GM12878 (cell line): Measurements from ENCODE around the gene NCDN. TPM values are rescaled to one million over a fixed set of nuclear protein-coding genes. Genes with fewer than 3 reads are reported as not detected.

Experiments
- ATAC-seq: fragments of 200-7000 bp; cut with Tn5 transposase; 3 replicates; pipeline ENCODE4 v1.9.1; 2020; ENCODE audit warnings: mild to moderate bottlenecking, moderate library complexity
- BruUV-seq: library from RNA; stranded (reverse); fragments of 400-500 nt; replicated peaks from 2 replicates; lab custom pipeline; 2021; lab: Mats Ljungman, UMichigan
- CTCF ChIA-PET: fragments of 300-600 bp; sonication (Branson Sonifier 250); formaldehyde crosslinking; extraction: SDS; loops from one replicate; lab custom pipeline; 2021; ENCODE audit warnings: inconsistent platforms; lab: Yijun Ruan, JAX
- POLR2A ChIA-PET: fragments of 350-600 bp; formaldehyde crosslinking; extraction: SDS; loops from one replicate; lab custom pipeline; 2021; ENCODE audit warnings: inconsistent platforms; lab: Charles Lee
- RAD21 ChIA-PET: fragments of 300-600 bp; sonication (Branson Sonifier 250); formaldehyde crosslinking; loops from one replicate; lab custom pipeline; 2023; ENCODE audit warnings: antibody characterized with exemption; ENCODE audit not compliant: unreplicated experiment; lab: Charles Lee
- SMC1A ChIA-PET: fragments of 300-600 bp; sonication (Branson Sonifier 250); formaldehyde crosslinking; loops from one replicate; lab custom pipeline; 2023; ENCODE audit not compliant: unreplicated experiment, uncharacterized antibody; lab: Charles Lee
- DNase-seq: peaks from one replicate; pipeline ENCODE4 v3.0.0-alpha.2; 2011; ENCODE audit warnings: low read depth, low spot score
- FAIRE-seq: peaks from 3 replicates; lab custom pipeline; 2011; peaks lifted over from hg19 to GRCh38; lab: Jason Lieb, UNC
- H2AFZ ChIP-seq: 2 replicates; pipeline ENCODE4 v1.6.0; 2011; ENCODE audit warnings: low read depth, low read length, control low read depth; ENCODE audit not compliant: control insufficient read depth
- H3K27ac ChIP-seq: 2 replicates; pipeline ENCODE4 v1.5.1; 2011; ENCODE audit warnings: control low read depth; ENCODE audit not compliant: control insufficient read depth, insufficient read depth
- H3K27me3 ChIP-seq, 2 experiments: replicated peaks in 1 of 2; 2 replicates each; pipeline versions ENCODE4 v1.6.0 to v1.6.1; 2011; ENCODE audit warnings: low read length in 1 of 2; ENCODE audit not compliant: control insufficient read depth in 2 of 2, insufficient read depth in 2 of 2
- H3K36me3 ChIP-seq, 2 experiments: 2 replicates each; pipeline ENCODE4 v1.5.1; 2011; ENCODE audit warnings: low read length in 1 of 2; ENCODE audit not compliant: control insufficient read depth in 2 of 2, insufficient read depth in 2 of 2
- H3K4me1 ChIP-seq: 2 replicates; pipeline ENCODE4 v1.6.1; 2011; ENCODE audit warnings: mild to moderate bottlenecking, low read length, moderate library complexity, mixed read lengths; ENCODE audit not compliant: control insufficient read depth, insufficient read depth
- H3K4me2 ChIP-seq: 2 replicates; pipeline ENCODE4 v1.6.0; 2011; ENCODE audit warnings: control low read depth; ENCODE audit not compliant: control insufficient read depth, insufficient read depth
- H3K4me3 ChIP-seq: fragments of 200-600 bp; sonication (generic); 2 replicates; pipeline ENCODE4 v1.5.1; 2016
- H3K79me2 ChIP-seq: 2 replicates; pipeline ENCODE4 v1.6.0; 2011; ENCODE audit warnings: low read length; ENCODE audit not compliant: control insufficient read depth, insufficient read depth
- H3K9ac ChIP-seq: 2 replicates; pipeline ENCODE4 v1.8.0; 2011; ENCODE audit warnings: low read length, control low read depth, mixed read lengths; ENCODE audit not compliant: control insufficient read depth, insufficient read depth
- H3K9me3 ChIP-seq: replicated peaks from 3 replicates; pipeline ENCODE4 v1.5.1; 2011; ENCODE audit warnings: mild to moderate bottlenecking, low read length; ENCODE audit not compliant: control insufficient read depth, insufficient read depth
- H4K20me1 ChIP-seq: 2 replicates; pipeline ENCODE4 v1.6.0; 2011; ENCODE audit not compliant: control insufficient read depth, insufficient read depth
- CREM ChIP-seq: IDR thresholded peaks from 2 replicates; pipeline ENCODE4 v1.6.1; 2014; ENCODE audit warnings: antibody characterized with exemption, low read depth
- EED ChIP-seq: sonication (generic); IDR thresholded peaks from 2 replicates; pipeline ENCODE4 v1.6.1; 2016; ENCODE audit warnings: antibody characterized with exemption, low read depth
- MEF2A ChIP-seq: IDR thresholded peaks from 2 replicates; pipeline ENCODE4 v1.6.1; 2011; ENCODE audit warnings: low read depth, mild to moderate bottlenecking, low read length, moderate library complexity; ENCODE audit not compliant: insufficient read depth
- MXI1 ChIP-seq: fragments of 150-350 bp; IDR thresholded peaks from 2 replicates; pipeline ENCODE4 v1.6.1; 2011; ENCODE audit warnings: low read depth, mild to moderate bottlenecking, inconsistent platforms, low read length, improper control_type of control experiment
- NR2F1 ChIP-seq: fragments of 450-650 bp; conservative IDR thresholded peaks from 2 replicates; pipeline ENCODE4 v1.6.1; 2017; ENCODE audit warnings: mild to moderate bottlenecking
- NRF1 ChIP-seq: conservative IDR thresholded peaks from 2 replicates; pipeline ENCODE4 v1.6.1; 2011; ENCODE audit warnings: mild to moderate bottlenecking, low read depth, low read length, improper control_type of control experiment
- WGBS: methylation state at CpG from one replicate; pipeline ENCODE4 v1.1.6; 2016; ENCODE audit warnings: low lambda C conversion rate; ENCODE audit not compliant: insufficient replicate concordance, insufficient coverage; ENCODE audit errors: missing lambda C conversion rate; 5-methylcytosine and 5-hydroxymethylcytosine counted together
- in situ Hi-C: fragments of 300-500 bp; cut with MboI; formaldehyde crosslinking; loops from 9 replicates; pipeline ENCODE4 v1.14.3; 2018; ENCODE audit warnings: mixed read lengths
- intact Hi-C: fragments of 100-400 bp; cut with micrococcal nuclease; formaldehyde crosslinking; loops from one replicate; pipeline ENCODE4 v1.14.2; 2022; ENCODE audit not compliant: unreplicated experiment
- polyA plus RNA-seq, 11 experiments: library from polyadenylated mRNA; depleted of rRNA in 4 of 11; unstranded in 6 of 11; stranded (reverse) in 5 of 11; fragments of >200 nt; fragmentation: Nextera tagmentation in 4 of 11; fragmentation: Illumina TruSeq in 1 of 11; extraction: Ambion mirVana in 4 of 11; extraction: Trizol in 1 of 11; gene quantifications; 1 replicate in 1 of 11; 2 replicates in 10 of 11; pipeline versions ENCODE4 v1.2.1 to v1.2.3, GENCODE V29; 2011 to 2016; ENCODE audit warnings: inconsistent platforms in 2 of 11, missing spikeins in 2 of 11, low read depth in 1 of 11
- total RNA-seq, 4 experiments: library from RNA; depleted of rRNA in 3 of 4; stranded (reverse); fragments of >200 nt in 3 of 4; fragmentation: Illumina TruSeq in 1 of 4; extraction: Trizol in 1 of 4; gene quantifications; 2 replicates each; pipeline versions ENCODE4 v1.2.1 to v1.2.3, GENCODE V29; 2013 to 2021
- TF ChIP-seq, protein P1 (sequence below): fragments of 450-650 bp; IDR thresholded peaks from 2 replicates; pipeline ENCODE4 v1.6.1; 2017; ENCODE audit warnings: mild to moderate bottlenecking, low read depth, inconsistent platforms; ENCODE audit not compliant: poor library complexity, severe bottlenecking
- TF ChIP-seq, protein P2 (sequence below): fragments of 450-650 bp; IDR thresholded peaks from 2 replicates; pipeline ENCODE4 v1.6.1; 2014; ENCODE audit warnings: mild to moderate bottlenecking
- TF ChIP-seq, protein P3 (sequence below): fragments of 450-650 bp; IDR thresholded peaks from 2 replicates; pipeline ENCODE4 v1.6.1; 2016; ENCODE audit warnings: mild to moderate bottlenecking
- TF ChIP-seq, protein P4 (sequence below): fragments of 450-650 bp; formaldehyde crosslinking; IDR thresholded peaks from 2 replicates; pipeline ENCODE4 v1.5.0; 2022; ENCODE audit warnings: mild to moderate bottlenecking, missing genetic modification characterization
- TF ChIP-seq, protein P5 (sequence below): IDR thresholded peaks from 2 replicates; pipeline ENCODE4 v1.6.1; 2012; ENCODE audit warnings: low read depth, low read length, improper control_type of control experiment

Gene NCDN
- total and polyA plus RNA-seq, 10 of the 15 experiments (the other 5 are each of a cell fraction or from before 2014, with no cell fraction given): 1.8 to 25.5 (median 10.9) TPM

DNA sequence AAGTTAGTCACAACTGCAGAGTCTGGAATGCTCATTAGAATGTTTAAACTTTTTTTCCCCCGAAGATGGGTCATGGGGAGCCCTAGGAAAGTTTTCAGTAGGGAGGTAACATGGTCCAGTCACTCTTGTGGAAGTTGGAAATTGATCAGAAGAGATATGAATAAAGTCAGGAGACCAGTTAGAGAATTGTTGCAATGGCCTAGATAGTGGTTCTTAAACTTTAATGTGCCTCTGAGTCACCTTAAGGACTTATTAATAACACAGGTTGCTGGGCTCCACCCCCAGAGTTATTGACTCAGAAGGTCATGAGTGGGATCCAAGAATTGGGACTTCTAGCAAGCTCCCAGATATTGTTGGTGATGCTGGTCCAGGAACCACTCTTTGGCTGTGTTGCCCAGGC lies 12.3 kb downstream of the NCDN start:
- no peak overlapping the region for H2AFZ ChIP-seq
- ChIA-PET CTCF (interaction anchor here (1.0 to 7.1 kb wide), 6 partner anchors 117 to 206 kb away, joined by 3 to 104 read pairs (median 13); no protein-coding TSS in a partner anchor), RAD21 (interaction anchor here (0.8 to 2.6 kb wide), 3 partner anchors 119 to 156 kb away, joined by 3 to 7 read pairs (median 3); no protein-coding TSS in a partner anchor), POLR2A (interaction anchor here (1.4 kb wide), 1 partner anchor 146 kb away, joined by 3 read pairs; no protein-coding TSS in a partner anchor), SMC1A (interaction anchor here (1.2 to 1.9 kb wide), 3 partner anchors 145 to 208 kb away, joined by 3 to 6 read pairs (median 6); no protein-coding TSS in a partner anchor)
- no peaks in the 10 kb centered on the region for H4K20me1 ChIP-seq
- no TSS peak for BruUV-seq
- H3K9ac ChIP-seq: no peak overlapping the region
- H3K79me2 ChIP-seq: no peaks in the 10 kb centered on the region
- no peak overlapping the region for H3K4me2 ChIP-seq
- H3K27me3 ChIP-seq: peaks cover 0 to 2% of the 10 kb centered on the region in 2 experiments; a peak in 1 of 4 replicates
- ATAC-seq: no peak
- H3K36me3 ChIP-seq: peaks cover 0 to 5% of the 10 kb centered on the region in 2 experiments; a peak in 1 of 4 replicates
- H3K4me1 ChIP-seq: no peaks in the 10 kb centered on the region
- no peak for FAIRE-seq
- H3K9me3 ChIP-seq: no peaks in the 10 kb centered on the region
- intact Hi-C loops (loop anchor here (1.0 to 2.0 kb wide), 3 partner anchors 145 to 204 kb away; no protein-coding TSS in a partner anchor), in situ Hi-C loops (loop anchor here (5.0 kb wide), 2 partner anchors 147 to 207 kb away; partner anchors contain the start of gene C1orf216)
- no peak for DNase-seq
- H3K27ac ChIP-seq: no peak overlapping the region
- WGBS: 0% methylated on average over 1 of the region's 1 CpG
- H3K4me3 ChIP-seq: no peak overlapping the region
- TF ChIP-seq, protein P1, sequence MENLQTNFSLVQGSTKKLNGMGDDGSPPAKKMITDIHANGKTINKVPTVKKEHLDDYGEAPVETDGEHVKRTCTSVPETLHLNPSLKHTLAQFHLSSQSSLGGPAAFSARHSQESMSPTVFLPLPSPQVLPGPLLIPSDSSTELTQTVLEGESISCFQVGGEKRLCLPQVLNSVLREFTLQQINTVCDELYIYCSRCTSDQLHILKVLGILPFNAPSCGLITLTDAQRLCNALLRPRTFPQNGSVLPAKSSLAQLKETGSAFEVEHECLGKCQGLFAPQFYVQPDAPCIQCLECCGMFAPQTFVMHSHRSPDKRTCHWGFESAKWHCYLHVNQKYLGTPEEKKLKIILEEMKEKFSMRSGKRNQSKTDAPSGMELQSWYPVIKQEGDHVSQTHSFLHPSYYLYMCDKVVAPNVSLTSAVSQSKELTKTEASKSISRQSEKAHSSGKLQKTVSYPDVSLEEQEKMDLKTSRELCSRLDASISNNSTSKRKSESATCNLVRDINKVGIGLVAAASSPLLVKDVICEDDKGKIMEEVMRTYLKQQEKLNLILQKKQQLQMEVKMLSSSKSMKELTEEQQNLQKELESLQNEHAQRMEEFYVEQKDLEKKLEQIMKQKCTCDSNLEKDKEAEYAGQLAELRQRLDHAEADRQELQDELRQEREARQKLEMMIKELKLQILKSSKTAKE: no peak
- TF ChIP-seq, protein P2, sequence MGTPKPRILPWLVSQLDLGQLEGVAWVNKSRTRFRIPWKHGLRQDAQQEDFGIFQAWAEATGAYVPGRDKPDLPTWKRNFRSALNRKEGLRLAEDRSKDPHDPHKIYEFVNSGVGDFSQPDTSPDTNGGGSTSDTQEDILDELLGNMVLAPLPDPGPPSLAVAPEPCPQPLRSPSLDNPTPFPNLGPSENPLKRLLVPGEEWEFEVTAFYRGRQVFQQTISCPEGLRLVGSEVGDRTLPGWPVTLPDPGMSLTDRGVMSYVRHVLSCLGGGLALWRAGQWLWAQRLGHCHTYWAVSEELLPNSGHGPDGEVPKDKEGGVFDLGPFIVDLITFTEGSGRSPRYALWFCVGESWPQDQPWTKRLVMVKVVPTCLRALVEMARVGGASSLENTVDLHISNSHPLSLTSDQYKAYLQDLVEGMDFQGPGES: no peak
- TF ChIP-seq CREM: no peak
- no peak for TF ChIP-seq NR2F1
- no peak for TF ChIP-seq NRF1
- TF ChIP-seq, protein P3, sequence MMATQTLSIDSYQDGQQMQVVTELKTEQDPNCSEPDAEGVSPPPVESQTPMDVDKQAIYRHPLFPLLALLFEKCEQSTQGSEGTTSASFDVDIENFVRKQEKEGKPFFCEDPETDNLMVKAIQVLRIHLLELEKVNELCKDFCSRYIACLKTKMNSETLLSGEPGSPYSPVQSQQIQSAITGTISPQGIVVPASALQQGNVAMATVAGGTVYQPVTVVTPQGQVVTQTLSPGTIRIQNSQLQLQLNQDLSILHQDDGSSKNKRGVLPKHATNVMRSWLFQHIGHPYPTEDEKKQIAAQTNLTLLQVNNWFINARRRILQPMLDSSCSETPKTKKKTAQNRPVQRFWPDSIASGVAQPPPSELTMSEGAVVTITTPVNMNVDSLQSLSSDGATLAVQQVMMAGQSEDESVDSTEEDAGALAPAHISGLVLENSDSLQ: no peak
- TF ChIP-seq, protein P4, sequence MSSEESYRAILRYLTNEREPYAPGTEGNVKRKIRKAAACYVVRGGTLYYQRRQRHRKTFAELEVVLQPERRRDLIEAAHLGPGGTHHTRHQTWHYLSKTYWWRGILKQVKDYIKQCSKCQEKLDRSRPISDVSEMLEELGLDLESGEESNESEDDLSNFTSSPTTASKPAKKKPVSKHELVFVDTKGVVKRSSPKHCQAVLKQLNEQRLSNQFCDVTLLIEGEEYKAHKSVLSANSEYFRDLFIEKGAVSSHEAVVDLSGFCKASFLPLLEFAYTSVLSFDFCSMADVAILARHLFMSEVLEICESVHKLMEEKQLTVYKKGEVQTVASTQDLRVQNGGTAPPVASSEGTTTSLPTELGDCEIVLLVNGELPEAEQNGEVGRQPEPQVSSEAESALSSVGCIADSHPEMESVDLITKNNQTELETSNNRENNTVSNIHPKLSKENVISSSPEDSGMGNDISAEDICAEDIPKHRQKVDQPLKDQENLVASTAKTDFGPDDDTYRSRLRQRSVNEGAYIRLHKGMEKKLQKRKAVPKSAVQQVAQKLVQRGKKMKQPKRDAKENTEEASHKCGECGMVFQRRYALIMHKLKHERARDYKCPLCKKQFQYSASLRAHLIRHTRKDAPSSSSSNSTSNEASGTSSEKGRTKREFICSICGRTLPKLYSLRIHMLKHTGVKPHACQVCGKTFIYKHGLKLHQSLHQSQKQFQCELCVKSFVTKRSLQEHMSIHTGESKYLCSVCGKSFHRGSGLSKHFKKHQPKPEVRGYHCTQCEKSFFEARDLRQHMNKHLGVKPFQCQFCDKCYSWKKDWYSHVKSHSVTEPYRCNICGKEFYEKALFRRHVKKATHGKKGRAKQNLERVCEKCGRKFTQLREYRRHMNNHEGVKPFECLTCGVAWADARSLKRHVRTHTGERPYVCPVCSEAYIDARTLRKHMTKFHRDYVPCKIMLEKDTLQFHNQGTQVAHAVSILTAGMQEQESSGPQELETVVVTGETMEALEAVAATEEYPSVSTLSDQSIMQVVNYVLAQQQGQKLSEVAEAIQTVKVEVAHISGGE (CRISPR knock-in tag): no peak
- no peak for TF ChIP-seq EED
- no peak for TF ChIP-seq MEF2A
- no peak for TF ChIP-seq MXI1
- TF ChIP-seq, protein P5, sequence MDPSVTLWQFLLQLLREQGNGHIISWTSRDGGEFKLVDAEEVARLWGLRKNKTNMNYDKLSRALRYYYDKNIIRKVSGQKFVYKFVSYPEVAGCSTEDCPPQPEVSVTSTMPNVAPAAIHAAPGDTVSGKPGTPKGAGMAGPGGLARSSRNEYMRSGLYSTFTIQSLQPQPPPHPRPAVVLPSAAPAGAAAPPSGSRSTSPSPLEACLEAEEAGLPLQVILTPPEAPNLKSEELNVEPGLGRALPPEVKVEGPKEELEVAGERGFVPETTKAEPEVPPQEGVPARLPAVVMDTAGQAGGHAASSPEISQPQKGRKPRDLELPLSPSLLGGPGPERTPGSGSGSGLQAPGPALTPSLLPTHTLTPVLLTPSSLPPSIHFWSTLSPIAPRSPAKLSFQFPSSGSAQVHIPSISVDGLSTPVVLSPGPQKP: no peak
